HepG2 (cell line): ENCODE measurements around the gene ATP9A. TPM values are rescaled to one million over a fixed set of nuclear protein-coding genes. Genes with fewer than 3 reads are reported as not detected.

ENCODE experiments used
- ATAC-seq: fragments of 200-7000 bp; cut with Tn5 transposase; 3 replicates; pipeline ENCODE4 v1.9.1; 2020; ENCODE audit warnings: mild to moderate bottlenecking, moderate library complexity
- BruUV-seq: library from RNA; stranded (reverse); fragments of 400-500 nt; replicated peaks from 2 replicates; lab custom pipeline; 2021; lab: Mats Ljungman, UMichigan
- CTCF ChIA-PET: fragments of 300-600 bp; formaldehyde crosslinking; extraction: SDS; loops from one replicate; lab custom pipeline; 2021; ENCODE audit warnings: low total read pairs, inconsistent platforms, low intra/inter-chr PET ratio; lab: Yijun Ruan, JAX
- POLR2A ChIA-PET: fragments of 350-600 bp; sonication (Branson Sonifier 250); formaldehyde crosslinking; loops from one replicate; lab custom pipeline; 2020; ENCODE audit warnings: antibody characterized with exemption, inconsistent platforms; lab: Yijun Ruan, JAX
- DNase-seq: peaks from one replicate; pipeline ENCODE4 v3.0.0-alpha.2; 2015; ENCODE audit warnings: low spot score
- FAIRE-seq: peaks from 3 replicates; lab custom pipeline; 2011; peaks lifted over from hg19 to GRCh38; lab: Jason Lieb, UNC
- H2AFZ ChIP-seq: one replicate; pipeline ENCODE4 v1.6.1; 2011; ENCODE audit warnings: low read length, inconsistent platforms
- H3K27ac ChIP-seq: fragments of 300-600 bp; 3 replicates; pipeline ENCODE4 v1.8.0; 2011; ENCODE audit warnings: mixed run types, mild to moderate bottlenecking, mixed read lengths, low read length, inconsistent platforms; ENCODE audit not compliant: insufficient read depth; ENCODE audit errors: extremely low read length
- H3K27me3 ChIP-seq, 2 experiments: fragments of 200-600 bp in 1 of 2; 2 replicates in 1 of 2; 3 replicates in 1 of 2; pipeline versions ENCODE4 v1.6.0 to v1.8.0; 2011; ENCODE audit warnings: low read length in 2 of 2, mild to moderate bottlenecking in 2 of 2, moderate library complexity in 2 of 2, inconsistent platforms in 1 of 2; ENCODE audit not compliant: insufficient read depth in 2 of 2, control insufficient read depth in 1 of 2
- H3K36me3 ChIP-seq, 2 experiments: fragments of 200-600 bp in 1 of 2; replicated peaks in 1 of 2; 2 replicates in 1 of 2; 3 replicates in 1 of 2; pipeline versions ENCODE4 v1.5.1 to v1.8.0; 2011; ENCODE audit warnings: low read length in 2 of 2, inconsistent platforms in 1 of 2; ENCODE audit not compliant: insufficient read depth in 2 of 2, control insufficient read depth in 1 of 2
- H3K4me1 ChIP-seq: 2 replicates; pipeline ENCODE4 v1.5.1; 2012; ENCODE audit warnings: low read length, inconsistent platforms; ENCODE audit not compliant: insufficient read depth
- H3K4me2 ChIP-seq: 2 replicates; pipeline ENCODE4 v1.6.0; 2011; ENCODE audit warnings: low read depth, low read length, inconsistent platforms
- H3K4me3 ChIP-seq, 3 experiments: fragments of 200-600 bp in 1 of 3; sonication (generic), shearing (Covaris generic) in 1 of 3; replicated peaks in 1 of 3; 2 replicates each; pipeline ENCODE4 v1.5.1; 2011 to 2016; ENCODE audit warnings: low read length in 3 of 3, inconsistent platforms in 2 of 3, low read depth in 2 of 3, mild to moderate bottlenecking in 2 of 3, control low read depth in 1 of 3, mixed read lengths in 1 of 3; ENCODE audit not compliant: insufficient read depth in 1 of 3
- H3K79me2 ChIP-seq: one replicate; pipeline ENCODE4 v1.6.1; 2011; ENCODE audit warnings: low read length, inconsistent platforms; ENCODE audit not compliant: insufficient read depth
- H3K9ac ChIP-seq: 2 replicates; pipeline ENCODE4 v1.6.0; 2011; ENCODE audit warnings: mild to moderate bottlenecking, low read depth, low read length, inconsistent platforms; ENCODE audit not compliant: insufficient read depth
- H3K9me3 ChIP-seq: 2 replicates; pipeline ENCODE4 v1.5.1; 2012; ENCODE audit warnings: mild to moderate bottlenecking, low read length
- H4K20me1 ChIP-seq: 2 replicates; pipeline ENCODE4 v1.6.0; 2011; ENCODE audit warnings: inconsistent platforms, mild to moderate bottlenecking, low read length, moderate library complexity; ENCODE audit not compliant: insufficient read depth
- ATF4 ChIP-seq, 2 experiments: fragments of 450-650 bp in 1 of 2; sonication (generic) in 1 of 2; formaldehyde crosslinking; IDR thresholded peaks; 2 replicates each; pipeline versions ENCODE4 v1.5.0 to v1.8.0; 2020 to 2022; ENCODE audit warnings: mild to moderate bottlenecking in 1 of 2, missing genetic modification reagents in 1 of 2
- GABPB1 ChIP-seq: IDR thresholded peaks from 2 replicates; pipeline ENCODE4 v1.6.1; 2016; ENCODE audit warnings: mild to moderate bottlenecking, missing genetic modification reagents, moderate library complexity, missing compliant biosample characterization
- HDAC1 ChIP-seq: sonication (generic); formaldehyde crosslinking; IDR thresholded peaks from 2 replicates; pipeline ENCODE4 v1.5.1; 2020; ENCODE audit warnings: mild to moderate bottlenecking, missing genetic modification reagents
- JUND ChIP-seq: sonication (generic); formaldehyde crosslinking; IDR thresholded peaks from 2 replicates; pipeline ENCODE4 v1.8.0; 2022; ENCODE audit warnings: mild to moderate bottlenecking, missing genetic modification reagents
- LCORL ChIP-seq, 2 experiments: fragments of 450-650 bp in 1 of 2; sonication (generic) in 1 of 2; formaldehyde crosslinking in 1 of 2; IDR thresholded peaks; 2 replicates each; pipeline versions ENCODE4 v1.5.0 to v1.6.1; 2017 to 2020; ENCODE audit warnings: antibody characterized with exemption in 1 of 2, missing genetic modification reagents in 1 of 2
- MXI1 ChIP-seq: IDR thresholded peaks from 3 replicates; pipeline ENCODE4 v1.6.1; 2012; ENCODE audit warnings: low read depth, low read length, inconsistent platforms, borderline replicate concordance
- SALL1 ChIP-seq: sonication (generic); formaldehyde crosslinking; IDR thresholded peaks from 2 replicates; pipeline ENCODE4 v1.8.0; 2022; ENCODE audit warnings: mild to moderate bottlenecking, missing genetic modification reagents
- SMAD1 ChIP-seq: sonication (generic); formaldehyde crosslinking; IDR thresholded peaks from 2 replicates; pipeline ENCODE4 v1.4.0; 2020; ENCODE audit warnings: missing genetic modification reagents, low read depth, mild to moderate bottlenecking, borderline replicate concordance
- TOE1 ChIP-seq: sonication (generic); formaldehyde crosslinking; IDR thresholded peaks from 2 replicates; pipeline ENCODE4 v1.4.0; 2020; ENCODE audit warnings: mild to moderate bottlenecking, missing genetic modification reagents
- ZFP91 ChIP-seq: sonication (generic); formaldehyde crosslinking; IDR thresholded peaks from 2 replicates; pipeline ENCODE4 v1.9.0; 2022; ENCODE audit warnings: missing genetic modification reagents, mild to moderate bottlenecking, borderline replicate concordance
- ZSCAN5A ChIP-seq: sonication (generic); formaldehyde crosslinking; IDR thresholded peaks from 2 replicates; pipeline ENCODE4 v1.8.0; 2022; ENCODE audit warnings: mild to moderate bottlenecking, missing genetic modification reagents, borderline replicate concordance
- WGBS: methylation state at CpG from one replicate; pipeline ENCODE4 v1.1.6; 2017; ENCODE audit warnings: low lambda C conversion rate; 5-methylcytosine and 5-hydroxymethylcytosine counted together
- in situ Hi-C: cut with HindIII; loops from 2 replicates; pipeline ENCODE4 v1.10.0; 2017; ENCODE audit warnings: low pct_unique_long_range_greater_than_20kb; ENCODE audit not compliant: extremely low pct_ligation_motif_present
- intact Hi-C: fragments of 100-400 bp; cut with micrococcal nuclease; formaldehyde crosslinking; loops from one replicate; pipeline ENCODE4 v1.10.0; 2022; ENCODE audit not compliant: unreplicated experiment
- polyA plus RNA-seq, 8 experiments: library from polyadenylated mRNA; depleted of rRNA in 3 of 8; stranded (reverse) in 7 of 8; unstranded in 1 of 8; fragments of >200 nt; fragmentation: Illumina TruSeq in 4 of 8; extraction: Trizol in 4 of 8; gene quantifications; 2 replicates each; pipeline versions ENCODE4 v1.2.1 to v1.2.3, GENCODE V29; 2011 to 2016; ENCODE audit warnings: low read depth in 4 of 8, missing spikeins in 1 of 8, mixed read lengths in 1 of 8; ENCODE audit not compliant: insufficient read depth in 1 of 8
- total RNA-seq, 5 experiments: library from RNA; depleted of rRNA; stranded (reverse); fragments of >200 nt; fragmentation: Illumina TruSeq; extraction: Trizol; gene quantifications; 2 replicates each; pipeline ENCODE4 v1.2.3, GENCODE V29; 2016; ENCODE audit warnings: low read depth in 1 of 5
- TF ChIP-seq, protein P1 (sequence below): sonication (generic); formaldehyde crosslinking; conservative IDR thresholded peaks from 2 replicates; pipeline ENCODE4 v1.4.0; 2020; ENCODE audit warnings: missing genetic modification reagents
- TF ChIP-seq, protein P2 (sequence below): sonication (generic); IDR thresholded peaks from 2 replicates; pipeline ENCODE4 v1.6.1; 2016; ENCODE audit warnings: low read depth, borderline replicate concordance

ATP9A gene
- total and polyA plus RNA-seq, 2 of the 13 experiments (the other 11 are each of a cell fraction or from before 2014, with no cell fraction given), result 11.8 to 18.5 TPM

GRCh38 chr20:51622004-51622874 is 146.0 kb downstream of the ATP9A start:
- FAIRE-seq (no peak), ATAC-seq (no peak), DNase-seq (no peak)
- H3K4me3 ChIP-seq, result no peak overlapping the region
- no peaks in the 10 kb centered on the region for H3K9me3 ChIP-seq
- H3K4me1 ChIP-seq, result no peaks in the 10 kb centered on the region
- H3K9ac ChIP-seq, result no peak overlapping the region
- 94% methylated on average over 19 of the region's 19 CpGs for WGBS
- no peaks in the 10 kb centered on the region for H3K79me2 ChIP-seq
- peaks cover 20 to 34% of the 10 kb centered on the region in 2 experiments; a peak in 4 of 5 replicates for H3K36me3 ChIP-seq
- H3K4me2 ChIP-seq, result no peak overlapping the region
- no peak overlapping the region for H2AFZ ChIP-seq
- H3K27ac ChIP-seq, result no peak overlapping the region
- in situ Hi-C loops, result no loop called here
- intact Hi-C loops, result loop anchor here (10.0 kb wide), 1 partner anchor 637 kb away; no protein-coding TSS in a partner anchor
- H4K20me1 ChIP-seq, result no peaks in the 10 kb centered on the region
- no peaks in the 10 kb centered on the region for H3K27me3 ChIP-seq
- BruUV-seq, result no TSS peak
- ChIA-PET POLR2A (no interaction called here), CTCF (interaction anchor here (3.1 kb wide), 1 partner anchor 250 kb away, joined by 33 read pairs; no protein-coding TSS in a partner anchor)
- no peak for TF ChIP-seq GABPB1 (CRISPR knock-in tag)
- no peak for TF ChIP-seq ZSCAN5A (CRISPR knock-in tag)
- TF ChIP-seq ATF4 (CRISPR knock-in tag; IDR thresholded peaks at IDR 0.05), result no peak
- no peak for TF ChIP-seq JUND (CRISPR knock-in tag)
- no peak for TF ChIP-seq SMAD1 (CRISPR knock-in tag)
- no peak for TF ChIP-seq TOE1 (CRISPR knock-in tag)
- TF ChIP-seq ZFP91 (CRISPR knock-in tag), result no peak
- TF ChIP-seq, protein P1, sequence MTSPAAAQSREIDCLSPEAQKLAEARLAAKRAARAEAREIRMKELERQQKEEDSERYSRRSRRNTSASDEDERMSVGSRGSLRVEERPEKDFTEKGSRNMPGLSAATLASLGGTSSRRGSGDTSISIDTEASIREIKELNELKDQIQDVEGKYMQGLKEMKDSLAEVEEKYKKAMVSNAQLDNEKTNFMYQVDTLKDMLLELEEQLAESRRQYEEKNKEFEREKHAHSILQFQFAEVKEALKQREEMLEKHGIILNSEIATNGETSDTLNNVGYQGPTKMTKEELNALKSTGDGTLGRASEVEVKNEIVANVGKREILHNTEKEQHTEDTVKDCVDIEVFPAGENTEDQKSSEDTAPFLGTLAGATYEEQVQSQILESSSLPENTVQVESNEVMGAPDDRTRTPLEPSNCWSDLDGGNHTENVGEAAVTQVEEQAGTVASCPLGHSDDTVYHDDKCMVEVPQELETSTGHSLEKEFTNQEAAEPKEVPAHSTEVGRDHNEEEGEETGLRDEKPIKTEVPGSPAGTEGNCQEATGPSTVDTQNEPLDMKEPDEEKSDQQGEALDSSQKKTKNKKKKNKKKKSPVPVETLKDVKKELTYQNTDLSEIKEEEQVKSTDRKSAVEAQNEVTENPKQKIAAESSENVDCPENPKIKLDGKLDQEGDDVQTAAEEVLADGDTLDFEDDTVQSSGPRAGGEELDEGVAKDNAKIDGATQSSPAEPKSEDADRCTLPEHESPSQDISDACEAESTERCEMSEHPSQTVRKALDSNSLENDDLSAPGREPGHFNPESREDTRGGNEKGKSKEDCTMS (CRISPR knock-in tag), result no peak
- no peak for TF ChIP-seq SALL1 (CRISPR knock-in tag)
- no peak for TF ChIP-seq MXI1
- no peak for TF ChIP-seq HDAC1
- TF ChIP-seq LCORL (IDR thresholded peaks at IDR 0.05), result no peak
- no peak for TF ChIP-seq LCORL (CRISPR knock-in tag; IDR thresholded peaks at IDR 0.05)
- TF ChIP-seq, protein P2, sequence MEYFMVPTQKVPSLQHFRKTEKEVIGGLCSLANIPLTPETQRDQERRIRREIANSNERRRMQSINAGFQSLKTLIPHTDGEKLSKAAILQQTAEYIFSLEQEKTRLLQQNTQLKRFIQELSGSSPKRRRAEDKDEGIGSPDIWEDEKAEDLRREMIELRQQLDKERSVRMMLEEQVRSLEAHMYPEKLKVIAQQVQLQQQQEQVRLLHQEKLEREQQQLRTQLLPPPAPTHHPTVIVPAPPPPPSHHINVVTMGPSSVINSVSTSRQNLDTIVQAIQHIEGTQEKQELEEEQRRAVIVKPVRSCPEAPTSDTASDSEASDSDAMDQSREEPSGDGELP, result no peak
